Calu3 (cell line): ENCODE measurements around the gene CRLF1. TPM values are rescaled to one million over a fixed set of nuclear protein-coding genes. Genes with fewer than 3 reads are reported as not detected.

Experiments
- BruUV-seq: library from RNA; stranded (reverse); fragments of 400-500 nt; replicated peaks from 2 replicates; lab custom pipeline; 2021; lab: Mats Ljungman, UMichigan
- CTCF ChIA-PET: fragments of 300-600 bp; sonication (Branson Sonifier 250); formaldehyde crosslinking; loops from one replicate; lab custom pipeline; 2022; ENCODE audit warnings: antibody characterized with exemption; lab: Charles Lee
- DNase-seq: peaks from one replicate; pipeline ENCODE4 v3.0.0; 2022
- H3K27ac Mint-ChIP-seq: one replicate; pipeline ENCODE4 v1.8.0; 2022; ENCODE audit warnings: mixed read lengths; ENCODE audit not compliant: unreplicated experiment
- H3K27me3 Mint-ChIP-seq: one replicate; pipeline ENCODE4 v1.8.0; 2022; ENCODE audit warnings: mixed read lengths; ENCODE audit not compliant: unreplicated experiment
- H3K36me3 Mint-ChIP-seq: one replicate; pipeline ENCODE4 v1.8.0; 2022; ENCODE audit warnings: mild to moderate bottlenecking, moderate library complexity, mixed read lengths; ENCODE audit not compliant: insufficient read depth, unreplicated experiment
- H3K4me1 Mint-ChIP-seq: one replicate; pipeline ENCODE4 v1.8.0; 2022; ENCODE audit warnings: mild to moderate bottlenecking, low read depth, mixed read lengths; ENCODE audit not compliant: unreplicated experiment
- H3K4me3 Mint-ChIP-seq: one replicate; pipeline ENCODE4 v1.8.0; 2022; ENCODE audit warnings: mild to moderate bottlenecking, low read depth, moderate library complexity, mixed read lengths; ENCODE audit not compliant: unreplicated experiment
- H3K9me3 Mint-ChIP-seq: one replicate; pipeline ENCODE4 v1.8.0; 2022; ENCODE audit warnings: low read depth, mixed read lengths; ENCODE audit not compliant: unreplicated experiment
- CTCF ChIP-seq: fragments of 200-600 bp; IDR thresholded peaks from one replicate; pipeline ENCODE4 v1.8.0; 2022; ENCODE audit warnings: antibody characterized with exemption; ENCODE audit not compliant: unreplicated experiment
- intact Hi-C: fragments of 100-400 bp; cut with micrococcal nuclease; formaldehyde crosslinking; loops from one replicate; pipeline ENCODE4 v1.10.0; 2022; ENCODE audit not compliant: unreplicated experiment
- total RNA-seq: library from RNA; stranded (reverse); gene quantifications from 2 replicates; pipeline ENCODE4 v1.2.3, GENCODE V29; 2022

Gene CRLF1
- total RNA-seq, 1 experiment from 2014 or later: not detected

GRCh38 chr19:18620902-18621301 lies 14.3 kb upstream of the CRLF1 start:
- H3K9me3 Mint-ChIP-seq: no peaks in the 10 kb centered on the region
- no TSS peak for BruUV-seq
- peaks cover 2% of the 10 kb centered on the region for H3K27me3 Mint-ChIP-seq
- H3K36me3 Mint-ChIP-seq: no peaks in the 10 kb centered on the region
- TF ChIP-seq CTCF: no peak
- H3K27ac Mint-ChIP-seq: no peak overlapping the region
- intact Hi-C loops: no loop called here
- no peak overlapping the region for H3K4me3 Mint-ChIP-seq
- CTCF ChIA-PET: no interaction called here
- H3K4me1 Mint-ChIP-seq: no peaks in the 10 kb centered on the region
- no peak for DNase-seq

GRCh38 chr19:18620311-18620710 lies 13.7 kb upstream of the CRLF1 start:
- no peak overlapping the region for H3K27ac Mint-ChIP-seq
- no TSS peak for BruUV-seq
- CTCF ChIA-PET: no interaction called here
- intact Hi-C loops: no loop called here
- no peaks in the 10 kb centered on the region for H3K9me3 Mint-ChIP-seq
- H3K4me1 Mint-ChIP-seq: no peaks in the 10 kb centered on the region
- TF ChIP-seq CTCF: no peak
- no peak overlapping the region for H3K4me3 Mint-ChIP-seq
- no peak for DNase-seq
- H3K27me3 Mint-ChIP-seq: peaks cover 8% of the 10 kb centered on the region
- H3K36me3 Mint-ChIP-seq: no peaks in the 10 kb centered on the region

GRCh38 chr19:18618236-18618635 lies 11.6 kb upstream of the CRLF1 start:
- no TSS peak for BruUV-seq

GRCh38 chr19:18617562-18617961 lies 11.0 kb upstream of the CRLF1 start:
- CTCF ChIA-PET: no interaction called here
- peaks cover 35% of the 10 kb centered on the region for H3K27me3 Mint-ChIP-seq
- no peaks in the 10 kb centered on the region for H3K4me1 Mint-ChIP-seq
- no peak overlapping the region for H3K27ac Mint-ChIP-seq
- no TSS peak for BruUV-seq
- no peak for DNase-seq
- intact Hi-C loops: no loop called here
- H3K36me3 Mint-ChIP-seq: peaks cover 5% of the 10 kb centered on the region
- no peaks in the 10 kb centered on the region for H3K9me3 Mint-ChIP-seq
- TF ChIP-seq CTCF: no peak
- no peak overlapping the region for H3K4me3 Mint-ChIP-seq

More at GRCh38 chr19:18618236-18618635, 11.6 kb upstream of the CRLF1 start:
- Mint-ChIP-seq H3K4me1 (no peaks in the 10 kb centered on the region), H3K9me3 (no peaks in the 10 kb centered on the region), H3K27me3 (peaks cover 28% of the 10 kb centered on the region), H3K4me3 (no peak overlapping the region), H3K36me3 (peaks cover 5% of the 10 kb centered on the region), H3K27ac (no peak overlapping the region)
- intact Hi-C loops: no loop called here
- no peak for DNase-seq
- TF ChIP-seq CTCF: no peak
- CTCF ChIA-PET: no interaction called here
